HG02981 (cell line): ENCODE measurements around the gene TSHZ2.

Source experiments
- ATAC-seq: cut with Tn5 transposase; IDR thresholded peaks from one replicate; pipeline ENCODE4 v1.9.1; 2021; ENCODE audit warnings: mild to moderate bottlenecking, moderate library complexity; ENCODE audit not compliant: unreplicated experiment

Gene TSHZ2

GRCh38 chr20:53265304-53265875, 293.2 kb downstream of the TSHZ2 start:
- no peak for ATAC-seq

GRCh38 chr20:53269380-53269779, 297.2 kb downstream of the TSHZ2 start:
- ATAC-seq, result no peak

GRCh38 chr20:53270792-53271375, 298.7 kb downstream of the TSHZ2 start:
- ATAC-seq, result no peak

GRCh38 chr20:53274365-53274764, 302.2 kb downstream of the TSHZ2 start:
- ATAC-seq, result no peak

- ATAC-seq, result no peak
Measured at GRCh38 chr20:53274807-53275206, 302.6 kb downstream of the TSHZ2 start.

- no peak for ATAC-seq
Measured at GRCh38 chr20:53276143-53276542, 304.0 kb downstream of the TSHZ2 start.

- ATAC-seq, result no peak
Measured at GRCh38 chr20:53278555-53278954, 306.4 kb downstream of the TSHZ2 start.

- no peak for ATAC-seq
Measured at GRCh38 chr20:53279735-53280134, 307.6 kb downstream of the TSHZ2 start.

- ATAC-seq, result no peak
Measured at GRCh38 chr20:53281557-53282117, 309.5 kb downstream of the TSHZ2 start.

GRCh38 chr20:53282217-53282955, 310.2 kb downstream of the TSHZ2 start:
- no peak for ATAC-seq

- no peak for ATAC-seq
Measured at GRCh38 chr20:53283011-53283410, 310.9 kb downstream of the TSHZ2 start.

- no peak for ATAC-seq
Measured at GRCh38 chr20:53283597-53283996, 311.4 kb downstream of the TSHZ2 start.

- ATAC-seq, result no peak
Measured at GRCh38 chr20:53284256-53284655, 312.1 kb downstream of the TSHZ2 start.

GRCh38 chr20:53284696-53285095, 312.5 kb downstream of the TSHZ2 start:
- ATAC-seq, result no peak

- no peak for ATAC-seq
Measured at GRCh38 chr20:53287357-53288042, 315.3 kb downstream of the TSHZ2 start.

GRCh38 chr20:53291548-53291947, 319.4 kb downstream of the TSHZ2 start:
- ATAC-seq, result no peak

GRCh38 chr20:53292347-53292746, 320.2 kb downstream of the TSHZ2 start:
- no peak for ATAC-seq

- no peak for ATAC-seq
Measured at GRCh38 chr20:53294804-53295203, 322.6 kb downstream of the TSHZ2 start.

- no peak for ATAC-seq
Measured at GRCh38 chr20:53296025-53296424, 323.9 kb downstream of the TSHZ2 start.

- no peak for ATAC-seq
Measured at GRCh38 chr20:53296451-53297153, 324.4 kb downstream of the TSHZ2 start.

- no peak for ATAC-seq
Measured at GRCh38 chr20:53297154-53297529, 325.0 kb downstream of the TSHZ2 start.
